Colonic mucosa (tissue), 4 donors: Measurements from ENCODE around the gene NGEF. TPM values are rescaled to one million over a fixed set of nuclear protein-coding genes. Genes with fewer than 3 reads are reported as not detected.
A peak's percentile ranks its signal among the peaks of the same experiment; 100 is the strongest.

Experiments used
- DNase-seq: peaks from one replicate; pipeline ENCODE4 v3.0.0-alpha.2; 2020
- H3K27ac ChIP-seq: fragments of 200-600 bp; one replicate; pipeline ENCODE4 v1.8.0; 2021
- H3K27me3 ChIP-seq: fragments of 200-600 bp; one replicate; pipeline ENCODE4 v1.8.0; 2021
- H3K36me3 ChIP-seq: fragments of 200-600 bp; one replicate; pipeline ENCODE4 v1.8.0; 2021
- H3K4me1 ChIP-seq: fragments of 200-600 bp; one replicate; pipeline ENCODE4 v1.8.0; 2021; ENCODE audit warnings: mild to moderate bottlenecking
- H3K4me3 ChIP-seq: fragments of 200-600 bp; one replicate; pipeline ENCODE4 v1.8.0; 2021
- H3K9ac ChIP-seq, 2 donors: one replicate each; pipeline ENCODE4 v1.7.0; 2013; ENCODE audit warnings: control low read depth in 2 of 2, low read depth in 2 of 2, low read length in 2 of 2
- H3K9me3 ChIP-seq: fragments of 200-600 bp; one replicate; pipeline ENCODE4 v1.8.0; 2021
- intact Hi-C: fragments of 100-400 bp; cut with DNase I; formaldehyde crosslinking; loops from one replicate; pipeline ENCODE4 v1.14.1; 2022
- total RNA-seq, 2 donors: library from RNA; stranded (reverse); fragmentation: NEBNext Ultra II Directional in 1 of 2; extraction: Animal tissue kit (Norgen Biotek cat#: 25700) in 1 of 2; gene quantifications; one replicate each; pipeline ENCODE4 v1.2.1, GENCODE V29; 2021
- TF ChIP-seq, protein P1 (sequence below): fragments of 200-600 bp; IDR thresholded peaks from one replicate; pipeline ENCODE4 v1.8.0; 2022; ENCODE audit warnings: antibody characterized with exemption, mild to moderate bottlenecking
- donor health status: healthy.
- donor health status: DM: no; HTN: no; CAD: no.
- donor health status: DM: no; HTN: no; CAD: no.

NGEF gene
- total RNA-seq, 2 donors from 2014 or later: 25.6 to 34.0 TPM

DNA sequence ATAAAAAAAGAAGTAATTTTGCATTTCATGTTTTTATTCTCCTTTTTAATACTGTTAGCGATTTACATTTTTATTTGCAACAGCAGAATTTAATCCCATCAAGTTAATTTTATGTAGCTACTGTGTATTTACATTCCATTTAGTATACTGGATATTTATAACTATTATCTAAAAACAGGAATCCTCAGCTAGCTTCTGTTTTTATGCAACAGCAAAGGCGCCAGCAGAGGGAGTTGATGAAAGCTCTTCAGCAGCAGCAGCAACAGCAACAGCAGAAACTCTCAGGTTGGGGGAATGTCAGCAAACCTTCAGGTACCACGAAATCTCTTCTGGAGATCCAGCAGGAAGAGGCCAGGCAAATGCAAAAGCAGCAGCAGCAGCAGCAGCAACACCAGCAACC, 169.2 kb downstream of the NGEF start:
- no peak overlapping the region for H3K27ac ChIP-seq
- H3K4me3 ChIP-seq: no peak overlapping the region
- no peaks in the 10 kb centered on the region for H3K9me3 ChIP-seq
- intact Hi-C loops: no loop called here
- no peaks in the 10 kb centered on the region for H3K27me3 ChIP-seq
- TF ChIP-seq, protein P1, sequence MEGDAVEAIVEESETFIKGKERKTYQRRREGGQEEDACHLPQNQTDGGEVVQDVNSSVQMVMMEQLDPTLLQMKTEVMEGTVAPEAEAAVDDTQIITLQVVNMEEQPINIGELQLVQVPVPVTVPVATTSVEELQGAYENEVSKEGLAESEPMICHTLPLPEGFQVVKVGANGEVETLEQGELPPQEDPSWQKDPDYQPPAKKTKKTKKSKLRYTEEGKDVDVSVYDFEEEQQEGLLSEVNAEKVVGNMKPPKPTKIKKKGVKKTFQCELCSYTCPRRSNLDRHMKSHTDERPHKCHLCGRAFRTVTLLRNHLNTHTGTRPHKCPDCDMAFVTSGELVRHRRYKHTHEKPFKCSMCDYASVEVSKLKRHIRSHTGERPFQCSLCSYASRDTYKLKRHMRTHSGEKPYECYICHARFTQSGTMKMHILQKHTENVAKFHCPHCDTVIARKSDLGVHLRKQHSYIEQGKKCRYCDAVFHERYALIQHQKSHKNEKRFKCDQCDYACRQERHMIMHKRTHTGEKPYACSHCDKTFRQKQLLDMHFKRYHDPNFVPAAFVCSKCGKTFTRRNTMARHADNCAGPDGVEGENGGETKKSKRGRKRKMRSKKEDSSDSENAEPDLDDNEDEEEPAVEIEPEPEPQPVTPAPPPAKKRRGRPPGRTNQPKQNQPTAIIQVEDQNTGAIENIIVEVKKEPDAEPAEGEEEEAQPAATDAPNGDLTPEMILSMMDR: no peak
- H3K9ac ChIP-seq: no peak overlapping the region
- H3K4me1 ChIP-seq: peaks cover 3% of the 10 kb centered on the region
- peaks cover 8% of the 10 kb centered on the region for H3K36me3 ChIP-seq
- no peak for DNase-seq

DNA sequence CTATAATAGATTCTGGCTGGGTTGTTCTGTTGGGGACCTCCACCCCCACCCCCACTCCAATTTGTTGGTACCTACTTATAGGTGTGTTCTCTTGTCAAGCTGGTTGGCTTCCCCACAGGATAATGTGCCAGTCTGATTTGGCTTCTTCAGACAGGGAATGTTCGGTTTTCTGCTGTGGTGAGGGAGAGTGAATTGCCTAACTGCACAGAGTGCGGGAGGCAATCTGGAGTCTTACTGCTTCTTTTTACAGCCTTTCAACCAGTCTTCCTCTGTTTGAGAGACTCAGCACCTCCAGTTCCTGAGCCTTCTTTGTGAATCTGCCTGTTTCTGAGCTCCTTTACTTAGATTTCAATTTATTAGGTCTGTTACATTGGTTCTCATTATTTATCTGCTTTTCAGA, 170.4 kb downstream of the NGEF start:
- TF ChIP-seq, protein P1: no peak

DNA sequence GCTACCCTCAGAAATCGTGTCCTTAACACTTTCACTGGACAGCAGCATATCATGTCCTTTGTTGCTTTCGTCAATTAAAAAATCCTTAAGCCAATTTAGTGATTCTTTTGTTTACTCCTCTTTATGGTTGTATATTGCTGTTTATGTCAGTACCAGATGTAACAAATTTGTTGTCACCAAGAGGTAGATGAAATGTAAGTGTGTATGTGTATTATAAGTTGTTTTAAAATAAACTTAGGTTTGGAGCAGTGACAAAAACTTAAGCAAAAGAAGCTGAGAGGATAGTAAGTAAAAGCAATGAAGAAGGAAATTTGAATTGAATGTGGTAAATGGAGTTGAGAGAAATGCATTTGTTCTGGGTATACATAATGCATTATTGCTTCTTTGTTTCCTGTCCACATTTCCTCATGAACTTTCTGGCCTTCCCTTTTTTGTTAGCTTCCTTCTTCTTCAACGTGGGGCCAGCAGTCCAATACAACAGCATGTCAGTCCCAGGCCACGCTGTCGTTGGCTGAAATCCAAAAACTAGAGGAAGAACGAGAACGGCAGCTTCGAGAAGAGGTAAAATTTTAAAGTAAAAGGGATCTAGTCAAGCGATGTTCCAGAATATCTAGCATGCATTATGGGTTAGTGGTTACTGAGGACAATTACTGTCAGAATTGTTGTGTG, 173.5 kb downstream of the NGEF start:
- H3K36me3 ChIP-seq: peaks cover 3% of the 10 kb centered on the region
- intact Hi-C loops: no loop called here
- TF ChIP-seq, protein P1: no peak
- peaks cover 15% of the 10 kb centered on the region for H3K4me1 ChIP-seq
- H3K9ac ChIP-seq: peak overlapping the region in 1 of 2 donors; percentile 9
- no peaks in the 10 kb centered on the region for H3K9me3 ChIP-seq
- peak; percentile 74 for DNase-seq
- H3K27ac ChIP-seq: peak overlapping the region; percentile 53
- no peak overlapping the region for H3K4me3 ChIP-seq
- H3K27me3 ChIP-seq: no peaks in the 10 kb centered on the region

More for the DNA sequence above, 170.4 kb downstream of the NGEF start:
- Histone ChIP-seq H3K27ac (no peak overlapping the region), H3K27me3 (no peaks in the 10 kb centered on the region), H3K4me1 (peaks cover 10% of the 10 kb centered on the region), H3K4me3 (no peak overlapping the region), H3K9me3 (no peaks in the 10 kb centered on the region), H3K9ac (no peak overlapping the region), H3K36me3 (peaks cover 8% of the 10 kb centered on the region)
- intact Hi-C loops: no loop called here
- no peak for DNase-seq

DNA sequence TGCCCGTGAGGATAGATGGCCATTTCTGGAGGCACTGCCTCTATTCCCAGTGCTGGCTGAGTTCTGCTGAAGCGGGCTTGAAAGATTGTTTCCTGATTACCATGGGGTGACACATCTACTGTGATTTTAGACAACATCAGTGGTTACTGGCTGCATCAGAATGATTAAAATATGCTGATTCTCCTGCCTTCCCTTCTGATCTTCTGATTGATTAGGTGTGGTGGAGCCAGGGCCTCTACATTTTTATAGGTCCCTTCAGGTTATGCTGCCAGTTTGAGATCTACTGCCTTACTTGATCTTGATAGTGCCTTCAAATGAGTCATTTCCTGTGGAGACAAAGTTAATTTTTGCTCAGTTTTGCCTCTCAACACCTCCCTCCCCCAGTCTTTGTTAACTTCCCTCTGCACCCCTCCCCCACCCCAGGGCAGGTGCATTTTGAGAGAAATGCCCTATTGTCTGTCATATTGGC, 174.6 kb downstream of the NGEF start:
- Histone ChIP-seq H3K9ac (peak overlapping the region in 1 of 2 donors; percentile 65), H3K27me3 (no peaks in the 10 kb centered on the region), H3K27ac (peak overlapping the region; percentile 53), H3K4me1 (peaks cover 15% of the 10 kb centered on the region), H3K36me3 (no peaks in the 10 kb centered on the region), H3K4me3 (no peak overlapping the region), H3K9me3 (no peaks in the 10 kb centered on the region)
- peak; percentile 76 for DNase-seq
- intact Hi-C loops: no loop called here
- TF ChIP-seq, protein P1: no peak

DNA sequence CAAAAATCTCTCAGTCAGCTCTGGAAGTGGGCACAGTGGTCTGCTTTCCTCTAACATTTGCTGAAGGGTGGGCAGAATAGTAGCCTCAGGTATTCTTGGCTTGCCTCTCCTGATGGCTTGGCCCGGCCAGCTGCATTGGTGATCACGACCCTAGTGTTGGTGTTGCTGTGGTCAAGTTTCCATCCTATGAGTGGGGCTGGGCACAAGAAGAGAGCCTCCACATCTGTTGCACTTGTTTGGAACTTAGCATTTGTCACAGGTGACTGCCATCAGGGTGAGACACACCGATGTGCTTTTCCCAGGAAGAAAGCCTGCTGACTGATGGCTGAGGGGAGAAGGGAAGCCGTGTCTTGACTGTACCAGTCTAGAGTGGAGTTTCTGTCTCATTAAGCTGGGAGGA, 176.1 kb downstream of the NGEF start:
- Histone ChIP-seq H3K36me3 (peaks cover 6% of the 10 kb centered on the region), H3K27ac (no peak overlapping the region), H3K4me3 (no peak overlapping the region), H3K9me3 (no peaks in the 10 kb centered on the region), H3K27me3 (no peaks in the 10 kb centered on the region), H3K9ac (peak overlapping the region in 1 of 2 donors; percentile 48), H3K4me1 (peaks cover 15% of the 10 kb centered on the region)
- no peak for DNase-seq
- TF ChIP-seq, protein P1: no peak
- intact Hi-C loops: no loop called here
